HL-60 (cell line): ENCODE results near the gene CYSRT1.

ENCODE experiments used
- CTCF ChIP-seq: IDR thresholded peaks from one replicate; pipeline ENCODE4 v1.5.1; 2011; ENCODE audit warnings: low read length, control low read depth, inconsistent platforms; ENCODE audit not compliant: insufficient read depth
- POLR2AphosphoS5 ChIP-seq: IDR thresholded peaks from 2 replicates; pipeline ENCODE4 v1.6.1; 2012; ENCODE audit warnings: low read depth
- REST ChIP-seq: IDR thresholded peaks from 2 replicates; pipeline ENCODE4 v1.6.1; 2012; ENCODE audit warnings: low read depth; ENCODE audit not compliant: insufficient replicate concordance
- SPI1 ChIP-seq: IDR thresholded peaks from 2 replicates; pipeline ENCODE4 v1.6.1; 2012; ENCODE audit warnings: low read depth, mild to moderate bottlenecking, borderline replicate concordance

- TF ChIP-seq CTCF (no peak), POLR2AphosphoS5 (peak; percentile 63), SPI1 (no peak), REST (no peak)
Measured at GRCh38 chr9:137211532-137211931, 13.4 kb upstream of the CYSRT1 start.
